NCI-H82 treated with DMSO at 0.1 percent for 48 hours (cell line): Measurements from ENCODE around the gene ENG.
"Not testable (repeated sequence)": the region's sequence is repeated elsewhere in the genome, so short reads cannot be mapped to it uniquely, and the experiment has no call there.

Experiments used
- DNase-seq: peaks from one replicate; lab custom pipeline; 2025; ENCODE audit not compliant: unreplicated experiment; lab: John Stamatoyannopoulos, UW

ENG gene

DNA sequence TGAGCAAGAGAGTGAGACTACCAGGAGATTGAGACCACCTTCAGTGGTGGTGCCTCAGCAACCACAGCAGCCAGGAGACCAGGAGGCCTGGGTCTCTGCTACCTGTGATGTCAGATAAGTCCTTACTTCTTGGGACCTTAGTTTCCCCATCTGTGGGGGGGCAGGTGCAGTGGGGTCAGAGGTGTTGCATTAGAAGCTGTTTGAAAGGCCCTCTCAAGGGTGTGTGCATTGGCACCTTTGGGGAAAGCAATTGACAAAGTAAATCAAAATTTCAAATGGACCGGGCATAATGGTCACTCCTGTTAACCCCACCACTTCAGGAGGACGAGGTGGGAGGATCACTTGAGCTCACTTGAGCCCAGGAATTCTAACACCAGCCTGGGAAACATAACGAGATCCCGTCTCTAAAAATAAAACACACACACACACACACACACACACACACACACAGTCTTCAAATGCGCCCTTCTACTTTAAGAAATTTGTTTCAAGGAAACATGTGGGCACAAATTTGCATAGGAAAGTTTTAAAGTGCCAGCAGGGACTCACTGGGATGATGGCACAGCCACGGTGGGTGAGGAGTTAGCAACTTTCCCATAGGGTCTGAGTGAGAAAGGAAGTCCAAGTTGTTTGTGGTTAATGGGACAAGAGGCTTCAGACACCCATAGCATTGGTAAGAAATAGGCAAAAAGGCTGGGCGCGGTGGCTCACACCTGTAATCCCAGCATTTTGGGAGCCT is 24.4 kb upstream of the ENG start:
- DNase-seq = no peak

DNA sequence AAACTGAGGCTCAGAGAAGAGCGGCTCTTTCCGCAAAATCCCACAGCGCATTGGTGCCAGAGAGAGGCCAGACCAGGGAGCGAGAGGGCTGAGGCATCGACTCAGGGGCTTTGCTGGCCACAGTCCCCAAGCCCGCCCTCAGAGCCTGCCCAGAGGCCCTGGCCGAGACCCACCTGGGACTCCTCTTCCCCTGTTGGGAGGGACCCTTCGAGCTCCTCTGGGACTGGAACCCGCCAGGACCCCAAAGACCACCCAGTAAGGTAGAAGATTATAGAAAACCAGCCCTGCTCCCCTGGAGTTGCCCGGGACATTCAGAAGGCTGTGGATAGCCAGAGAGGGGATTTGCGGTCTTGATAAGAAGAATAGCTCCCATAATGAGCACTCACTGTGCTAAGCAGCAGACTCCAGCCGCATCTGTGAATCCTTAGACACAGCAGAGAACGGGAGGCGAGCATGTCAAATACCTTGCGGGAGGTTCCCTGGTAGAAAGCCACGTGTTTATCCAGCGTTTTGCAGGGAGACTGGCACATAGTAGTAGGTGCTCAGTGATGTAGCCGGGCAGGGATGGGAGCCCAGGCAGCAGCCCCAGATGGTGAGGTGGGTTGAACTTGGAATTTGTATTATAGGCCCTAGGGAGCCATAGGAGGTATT is 23.7 kb upstream of the ENG start:
- DNase-seq = no peak

DNA sequence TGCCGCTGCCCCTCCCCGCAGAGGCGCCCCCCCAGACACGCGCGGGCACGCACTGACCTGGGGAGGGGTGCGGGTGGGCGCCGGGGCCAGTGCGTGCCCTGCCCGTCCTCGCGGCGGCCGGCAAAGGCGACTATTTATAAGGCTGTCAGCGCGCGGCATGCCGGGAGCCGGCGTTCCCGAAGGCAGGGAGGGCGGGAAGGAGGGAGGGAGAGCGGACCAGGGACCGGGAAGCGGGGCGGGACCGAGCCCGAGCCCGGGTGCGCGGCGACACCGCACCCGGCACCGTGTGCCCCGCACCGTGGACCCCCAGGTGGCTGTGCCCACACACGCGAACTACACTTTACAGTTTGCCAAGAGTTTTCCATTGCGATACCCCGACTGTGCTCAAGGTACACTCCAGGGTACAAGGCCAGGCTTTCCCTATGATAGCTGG is 23.1 kb upstream of the ENG start, which contains the start of gene AK1:
Gene AK1 (minus strand): TSS at position 110 of the 433 bp plus-strand sequence. CDS start 3,058 bp downstream, outside the sequence.
- DNase-seq = no peak

DNA sequence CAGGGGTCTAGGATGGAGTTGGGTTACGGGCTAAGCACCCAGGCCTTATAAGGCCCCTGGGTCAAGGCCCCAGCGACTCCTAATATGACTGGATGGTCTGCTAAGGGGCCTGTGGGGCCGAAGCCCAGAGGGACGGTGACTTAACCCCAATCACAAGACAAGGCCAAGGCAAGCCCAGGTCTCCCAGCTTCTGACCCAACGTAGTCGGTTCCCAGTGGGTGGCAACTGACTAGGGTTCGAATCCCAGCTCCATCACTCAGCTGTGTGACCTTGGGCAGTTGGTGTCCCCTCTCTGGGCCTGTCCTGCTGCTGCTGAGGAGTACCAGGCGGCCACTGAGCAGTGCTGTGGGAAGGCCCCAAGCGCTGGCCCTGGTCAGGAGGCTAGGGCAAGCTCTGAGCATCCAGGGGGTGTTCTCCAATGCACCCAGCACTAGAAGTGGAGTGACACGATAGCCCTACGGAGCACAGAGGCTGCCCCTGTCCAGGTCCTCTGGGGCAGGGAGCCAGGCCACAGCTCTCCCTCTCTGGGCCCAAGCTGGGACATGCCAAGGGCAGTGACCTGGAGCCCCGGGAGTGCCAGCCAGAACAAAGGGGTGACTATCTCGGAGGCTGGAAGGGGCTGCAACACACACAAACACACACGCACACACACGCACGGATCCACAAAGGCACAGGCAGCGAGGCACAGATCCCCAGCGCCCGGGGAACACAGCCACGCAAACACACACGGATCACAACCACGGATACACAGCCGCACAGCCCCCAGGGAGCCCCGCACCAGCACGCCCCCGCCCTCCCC is 22.5 kb upstream of the ENG start:
- DNase-seq = no peak

DNA sequence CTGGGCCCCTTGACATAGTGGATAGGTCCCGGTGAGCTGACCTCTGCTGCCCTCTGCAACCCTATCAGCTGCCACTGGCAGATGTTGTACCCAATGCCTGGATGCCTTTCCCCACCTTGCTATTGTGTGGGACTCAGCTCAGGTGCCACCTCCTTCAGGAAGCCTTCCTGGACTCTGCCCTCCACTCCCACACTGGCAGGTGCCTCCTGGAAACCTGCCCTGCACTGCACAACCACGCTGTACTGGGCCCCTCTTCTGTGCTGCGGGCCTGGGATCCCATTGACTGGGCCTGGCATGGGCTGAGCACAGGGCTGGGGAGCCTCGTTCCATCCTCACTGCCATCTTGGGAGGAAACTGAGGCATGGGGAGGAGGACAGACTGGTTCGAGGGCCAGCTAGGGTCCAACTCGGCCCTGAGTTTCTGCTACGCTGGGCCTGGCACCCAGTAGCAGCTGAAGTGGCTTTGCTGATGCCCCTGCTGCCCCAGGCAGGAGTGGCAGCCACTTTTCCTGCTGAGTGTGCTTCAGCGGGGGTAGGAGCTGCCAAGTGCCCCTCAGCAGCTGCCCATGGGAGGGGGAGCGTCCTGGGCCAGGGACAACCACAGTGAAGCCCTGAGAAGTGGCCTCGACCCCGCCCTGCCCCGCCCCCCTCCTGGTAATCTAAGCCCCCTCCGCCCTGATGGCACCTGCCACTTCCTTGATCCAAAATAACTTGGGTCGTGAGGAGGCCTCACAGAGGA is 21.7 kb upstream of the ENG start:
- no peak for DNase-seq

DNA sequence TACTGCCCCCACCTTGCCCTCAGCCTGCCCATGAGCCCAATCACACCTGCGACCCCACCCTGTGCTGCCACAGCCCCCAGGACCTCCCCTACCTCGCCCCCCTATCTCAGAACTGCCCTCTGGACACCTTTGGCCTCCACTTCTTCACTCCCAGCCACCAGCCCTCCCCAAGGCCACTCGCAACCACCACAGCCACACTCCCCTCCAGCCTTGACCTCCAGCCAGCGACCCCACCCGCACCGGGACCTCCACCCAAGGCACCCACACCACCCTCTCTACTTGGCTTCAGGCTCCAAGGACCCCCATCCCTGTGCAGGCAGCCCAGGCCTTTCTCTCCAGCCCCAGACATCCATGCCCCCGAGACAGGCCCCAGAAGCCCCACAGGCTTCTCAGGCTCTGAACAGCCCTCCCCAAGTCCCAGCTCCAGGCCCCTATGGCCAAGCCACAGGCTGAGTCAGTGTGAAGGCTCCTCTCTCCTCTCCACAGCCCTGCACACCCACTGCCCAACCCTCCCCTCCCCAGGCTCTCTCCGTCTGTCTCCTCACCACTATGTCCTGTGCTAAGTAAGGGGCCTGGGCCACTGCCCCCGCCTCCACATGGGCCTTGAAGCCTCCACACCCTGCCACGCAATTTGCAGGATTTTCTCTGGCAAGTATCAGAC is 21.0 kb upstream of the ENG start:
- no peak for DNase-seq

DNA sequence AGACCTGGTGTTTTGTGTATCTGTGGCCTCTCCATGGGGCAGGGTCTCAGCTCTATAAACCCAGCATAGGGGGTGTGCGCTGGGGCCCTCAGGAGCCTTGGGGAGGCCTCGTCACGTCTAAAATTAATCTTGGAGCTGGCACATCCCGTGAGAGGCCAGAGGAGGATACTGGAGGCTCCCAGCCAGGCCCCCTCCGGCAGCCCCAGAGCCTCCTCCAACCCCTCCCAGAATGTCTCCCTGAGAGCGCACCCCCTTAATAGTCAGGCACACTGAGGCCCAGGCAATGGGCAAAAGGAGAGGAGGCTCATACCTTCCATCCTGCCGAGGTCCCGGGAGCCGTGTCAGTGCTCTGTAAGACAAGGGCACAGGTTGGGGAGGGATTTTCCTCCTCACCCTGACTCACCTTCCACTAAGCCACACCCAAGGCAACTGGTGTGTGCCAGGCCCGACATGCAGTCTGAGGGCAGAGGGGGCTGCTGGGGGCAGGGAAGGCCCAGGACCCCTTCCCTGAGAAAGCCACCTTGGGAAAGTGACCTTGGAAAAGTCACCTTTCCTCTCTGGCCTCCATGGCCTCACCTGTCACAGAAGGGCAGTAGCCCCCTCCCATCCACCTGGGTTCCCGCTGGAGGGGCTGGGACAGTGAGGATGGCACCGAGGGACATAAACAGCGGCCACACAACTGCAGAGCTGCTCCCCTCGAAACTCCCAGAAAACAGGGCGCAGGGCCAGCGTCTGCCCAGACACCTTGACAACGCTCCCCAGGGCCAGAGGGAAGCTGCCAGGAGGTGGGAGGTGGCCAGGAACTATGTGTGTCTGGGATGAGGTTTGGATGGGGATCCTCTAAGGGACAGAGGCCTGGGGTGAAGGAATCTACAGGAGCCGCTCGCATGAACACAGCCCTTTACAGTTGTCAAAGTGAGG is 20.1 kb upstream of the ENG start:
- no peak for DNase-seq

DNA sequence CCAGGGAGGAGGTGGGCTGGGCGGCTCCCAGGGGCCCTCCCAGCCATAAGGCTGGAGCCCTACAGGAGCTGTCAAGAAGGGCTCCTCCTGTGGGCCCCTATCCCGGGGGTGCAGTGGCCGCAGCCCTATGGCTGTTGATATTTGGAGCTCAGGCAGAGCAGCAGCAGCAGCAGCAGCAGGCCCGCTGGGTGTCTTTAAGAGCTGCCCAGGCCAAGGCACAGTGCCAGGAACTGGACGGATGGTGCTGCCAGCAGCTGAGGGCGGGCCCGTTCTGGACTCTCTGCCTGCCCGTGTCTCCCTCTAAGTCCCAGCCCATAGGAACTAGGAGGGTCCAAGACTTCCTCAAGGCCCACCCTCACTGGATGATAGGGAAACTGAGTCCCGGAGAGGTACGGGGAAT is 19.4 kb upstream of the ENG start:
- no peak for DNase-seq

DNA sequence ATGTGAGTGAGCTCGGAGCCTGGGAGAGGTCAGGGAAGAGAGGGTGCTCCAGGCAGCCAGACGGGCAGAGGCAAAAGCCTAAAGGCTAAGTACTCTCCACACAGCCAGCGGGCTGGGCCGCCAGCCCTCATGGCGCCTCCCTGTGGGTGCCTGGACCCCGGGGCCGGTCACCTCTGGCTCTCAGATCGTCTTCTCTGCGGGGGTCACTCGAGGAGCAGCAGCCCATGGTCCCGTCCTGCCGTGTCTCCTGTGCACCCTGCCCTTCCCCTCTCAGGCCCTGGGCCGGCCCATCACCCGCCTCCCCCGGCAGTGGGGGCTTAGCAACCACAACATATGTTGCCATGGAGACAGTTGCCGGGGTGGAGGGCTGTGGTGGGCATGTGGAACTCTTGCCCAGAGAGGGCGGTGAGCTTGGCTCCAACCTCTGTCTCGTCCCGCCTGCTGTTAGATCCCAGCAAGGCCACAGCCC is 18.8 kb upstream of the ENG start:
- DNase-seq = no peak

DNA sequence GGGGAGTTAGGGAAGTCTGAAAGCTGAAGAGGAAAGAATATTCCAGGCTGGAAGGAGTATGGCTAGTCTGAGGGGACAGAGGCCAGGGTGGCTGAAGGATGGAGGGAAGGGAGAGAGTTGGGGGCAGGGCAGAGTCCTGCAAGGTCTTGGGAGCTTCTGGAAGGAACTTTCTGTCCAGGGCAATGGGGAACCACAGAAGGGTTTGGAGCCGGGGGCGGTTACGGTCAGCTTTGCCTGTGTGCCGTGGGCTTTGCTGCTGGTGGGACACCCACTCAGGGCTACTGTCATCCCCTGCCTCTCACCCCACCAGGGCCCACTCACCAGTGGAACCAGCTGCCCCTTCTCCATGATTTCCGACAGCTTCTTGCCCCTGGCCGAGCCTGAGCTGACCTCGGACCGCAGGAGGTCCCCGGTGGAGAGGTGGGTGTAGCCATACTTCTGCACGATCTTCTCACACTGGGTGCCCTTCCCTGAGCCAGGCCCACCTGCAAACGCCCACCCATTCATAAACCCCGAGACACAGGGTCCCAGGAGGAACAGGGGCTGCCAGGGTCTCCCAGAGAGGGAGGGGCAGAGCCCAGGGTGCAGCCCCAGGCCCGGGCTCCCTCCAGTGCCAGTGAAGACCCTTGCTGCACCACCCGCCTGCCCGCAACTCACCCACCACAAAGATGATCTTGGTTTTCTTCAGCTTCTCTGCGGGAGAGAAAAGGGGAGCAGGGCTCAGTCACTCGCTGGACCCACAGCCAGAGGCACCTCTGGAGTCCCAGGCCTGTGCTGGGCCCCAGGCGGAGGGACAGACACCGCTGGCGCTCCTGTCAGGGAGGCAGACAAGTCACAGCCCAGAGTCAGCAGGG is 18.1 kb upstream of the ENG start:
- DNase-seq = no peak

DNA sequence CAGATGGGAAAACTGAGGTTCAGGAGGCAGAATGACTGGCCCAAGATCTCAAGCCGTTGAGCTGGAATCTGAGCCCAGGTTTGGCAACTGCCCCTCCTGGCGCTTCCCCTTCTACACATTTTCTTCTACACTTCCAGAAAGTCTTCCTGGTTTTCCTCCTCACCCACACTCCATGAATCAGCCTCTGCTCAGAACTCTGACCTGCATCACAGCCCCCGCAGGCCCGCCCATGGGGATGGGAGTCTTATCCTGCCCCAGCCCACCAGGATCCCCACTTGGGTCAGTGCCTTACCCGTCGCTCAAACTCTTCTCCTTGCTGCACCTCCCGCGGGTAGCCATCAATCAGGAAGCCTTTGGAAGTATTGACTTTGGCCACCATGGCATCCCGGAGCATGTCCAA is 17.1 kb upstream of the ENG start:
- DNase-seq = no peak

DNA sequence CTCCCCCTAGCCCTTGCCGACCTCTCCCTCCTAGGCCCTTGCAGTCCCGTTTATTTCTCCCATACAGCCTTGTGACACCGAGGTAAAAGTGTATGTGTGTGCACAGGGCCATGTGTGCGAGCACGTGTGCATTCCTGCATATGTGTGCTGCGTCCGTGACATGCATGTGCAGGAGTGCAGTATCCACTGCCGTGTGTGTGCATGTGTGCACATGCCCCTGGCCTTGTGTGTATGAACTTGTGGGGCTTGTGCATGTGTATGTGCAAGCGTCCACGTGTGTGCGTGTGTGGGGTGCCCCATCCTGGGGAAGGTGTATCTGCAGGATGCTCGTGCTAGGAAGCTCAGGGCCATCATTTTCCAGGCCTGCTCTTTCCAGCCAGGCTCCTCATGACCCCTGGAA is 16.4 kb upstream of the ENG start:
- DNase-seq = no peak

DNA sequence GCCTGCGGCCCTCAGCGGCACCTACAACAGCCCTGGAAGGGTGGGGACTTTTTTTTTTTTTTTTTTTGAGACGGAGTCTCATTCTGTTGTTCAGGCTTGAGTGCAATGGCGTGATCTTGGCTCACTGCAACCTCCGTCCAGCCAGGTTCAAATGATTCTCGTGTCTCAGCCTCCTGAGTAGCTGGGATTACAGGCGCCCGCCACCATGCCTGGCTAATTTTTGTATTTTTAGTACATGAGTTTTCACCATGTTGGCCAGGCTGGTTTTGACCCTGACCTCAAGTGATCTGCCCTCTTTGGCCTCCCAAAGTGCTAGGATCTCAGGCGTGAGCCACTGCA is 15.7 kb upstream of the ENG start:
- not testable (repeated sequence) for DNase-seq

DNA sequence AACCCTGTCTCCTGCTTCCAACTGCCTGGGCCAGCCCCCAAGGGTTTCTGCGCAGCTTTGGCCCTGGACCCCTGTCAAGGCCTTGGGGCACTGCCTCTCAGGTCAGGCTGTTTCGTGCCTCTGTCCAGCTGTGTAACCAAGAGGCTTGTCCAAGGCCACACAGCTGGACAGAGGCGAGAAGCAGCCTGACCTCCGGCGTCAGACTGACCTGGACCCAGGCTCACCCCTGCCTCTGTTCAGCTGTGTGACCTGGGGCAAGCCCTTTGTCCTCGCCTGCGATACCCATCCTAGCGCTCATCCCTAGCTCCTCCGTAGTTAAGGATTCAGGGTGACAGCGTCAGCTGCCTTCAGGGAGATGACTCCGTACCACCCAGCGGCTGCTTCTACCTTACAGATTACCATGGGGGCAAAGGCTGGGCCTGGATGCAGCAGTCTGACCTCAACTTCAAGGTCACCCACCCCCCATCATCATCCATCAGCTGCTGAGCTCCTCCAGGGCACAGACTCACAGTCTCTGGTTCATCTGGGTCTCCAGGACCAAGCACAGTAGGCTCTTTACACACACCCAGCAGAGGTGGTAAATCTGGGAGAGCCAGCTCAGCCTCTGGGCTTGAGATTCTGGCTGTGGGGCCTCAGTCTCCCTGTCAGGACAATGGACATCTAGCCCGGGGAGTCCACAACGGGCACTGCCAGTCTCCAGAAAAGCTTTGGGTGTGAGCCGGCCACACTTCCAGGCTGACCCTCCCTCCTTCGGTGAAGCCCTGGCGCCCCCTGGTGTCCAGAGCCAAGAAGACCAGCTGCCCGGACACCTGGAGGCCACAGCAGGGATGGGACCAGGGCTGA is 15.1 kb upstream of the ENG start:
- peak; percentile 53 for DNase-seq

DNA sequence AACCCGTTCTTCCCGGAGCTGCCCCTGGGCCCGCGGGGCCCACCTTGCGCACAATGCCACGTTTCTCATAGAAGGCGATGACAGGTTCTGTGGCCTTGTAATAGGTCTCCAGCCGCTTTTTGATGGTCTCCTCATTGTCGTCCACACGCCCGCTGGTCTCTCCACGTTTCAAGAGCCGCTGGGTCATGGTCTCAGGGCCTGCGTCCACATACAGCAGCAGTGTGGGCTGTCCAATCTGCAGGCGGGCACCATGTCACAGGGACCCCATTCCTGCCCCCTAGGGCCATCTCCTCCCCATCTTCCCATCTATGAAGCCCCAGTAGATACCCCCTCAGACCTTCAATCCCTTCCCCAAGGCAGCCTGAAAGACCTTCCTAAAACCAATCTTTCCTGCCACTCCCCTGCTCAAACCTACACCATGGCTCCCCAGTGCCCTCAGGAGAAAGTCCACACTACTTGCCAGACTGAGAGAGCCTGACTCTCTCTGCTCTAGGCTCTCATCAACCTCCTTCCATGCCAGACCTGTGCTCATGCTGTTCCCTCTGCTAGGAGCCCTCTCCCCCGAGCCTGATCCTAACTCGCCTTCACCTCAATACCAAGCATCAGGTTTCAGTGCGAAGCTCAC is 13.9 kb upstream of the ENG start:
- DNase-seq = no peak

DNA sequence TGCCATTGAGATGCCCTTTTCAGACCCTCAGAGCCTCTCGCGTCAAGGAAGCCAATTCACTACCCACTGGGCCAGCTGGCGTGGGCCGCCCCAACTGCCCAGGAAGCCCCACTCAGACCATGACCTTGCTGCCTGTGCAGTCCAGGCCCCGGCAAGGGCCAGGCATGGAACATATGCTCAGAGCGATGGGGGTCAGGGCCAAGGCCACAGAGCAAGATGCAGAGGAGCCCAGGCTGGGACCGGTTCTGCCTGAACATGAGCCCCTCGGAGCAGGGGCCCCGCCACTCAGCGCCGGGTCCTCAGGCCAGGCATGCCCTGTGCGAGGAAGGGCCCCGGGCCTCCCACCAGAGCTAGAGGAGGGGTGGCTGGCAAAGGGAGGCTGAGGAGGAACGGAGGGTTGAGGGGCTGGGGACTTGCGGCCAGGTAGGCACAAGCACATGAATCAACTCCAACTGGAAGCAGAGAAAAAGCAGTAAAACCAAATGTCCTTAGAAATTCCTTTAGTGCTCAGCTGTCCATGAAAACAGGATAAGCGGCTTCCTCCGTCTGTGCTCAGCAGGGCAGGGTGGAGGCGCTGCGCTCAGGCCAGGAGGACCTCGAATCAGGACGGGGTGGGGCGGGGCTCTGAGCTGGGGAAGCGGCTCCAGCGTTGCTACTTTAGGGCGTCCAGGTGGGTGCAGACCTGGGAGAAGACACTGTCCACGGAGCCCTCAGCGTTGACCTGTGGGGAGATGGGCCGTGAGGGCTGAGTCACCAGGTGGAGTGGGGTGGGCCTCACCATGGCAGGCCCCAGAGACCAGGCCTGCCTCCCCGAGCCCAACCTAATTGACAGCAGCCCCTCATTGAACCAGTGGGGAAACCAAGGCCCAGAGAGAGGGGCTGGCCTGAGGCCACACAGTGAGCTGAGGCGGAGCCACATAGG is 13.2 kb upstream of the ENG start:
- DNase-seq = no peak
